Left lung (tissue), 10 donors: Measurements from ENCODE around the gene DAP. TPM values are rescaled to one million over a fixed set of nuclear protein-coding genes. Genes with fewer than 3 reads are reported as not detected.
"Not testable (repeated sequence)": the region's sequence is repeated elsewhere in the genome, so short reads cannot be mapped to it uniquely, and the experiment has no call there.

ENCODE experiments used
- ATAC-seq: fragments of 200-7000 bp; cut with Tn5 transposase; one replicate; pipeline ENCODE4 v1.9.1; 2020; ENCODE audit warnings: moderate library complexity
- DNase-seq, 4 donors: peaks; one replicate each; pipeline ENCODE4 v3.0.0-alpha.2; 2013 to 2020
- H3K27ac ChIP-seq, 2 donors: fragments of 200-600 bp; sonication (generic) in 1 of 2; one replicate each; pipeline versions ENCODE4 v1.5.0 to v1.8.0; 2020 to 2021
- H3K27me3 ChIP-seq, 2 donors: fragments of 200-600 bp; sonication (generic) in 1 of 2; one replicate each; pipeline versions ENCODE4 v1.5.0 to v1.8.0; 2020 to 2021
- H3K36me3 ChIP-seq, 2 donors: fragments of 200-600 bp; sonication (generic) in 1 of 2; one replicate each; pipeline versions ENCODE4 v1.5.0 to v1.8.0; 2020 to 2021
- H3K4me1 ChIP-seq, 2 donors: fragments of 200-600 bp; one replicate each; pipeline ENCODE4 v1.8.0; 2021
- H3K4me3 ChIP-seq, 2 donors: fragments of 200-600 bp; sonication (generic) in 1 of 2; one replicate each; pipeline versions ENCODE4 v1.5.0 to v1.8.0; 2020 to 2021; ENCODE audit warnings: mild to moderate bottlenecking in 1 of 2
- H3K9me3 ChIP-seq, 2 donors: fragments of 200-600 bp; sonication (generic) in 1 of 2; one replicate each; pipeline versions ENCODE4 v1.5.0 to v1.8.0; 2020 to 2021
- CTCF ChIP-seq, 2 donors: fragments of 200-600 bp; sonication (generic) in 1 of 2; IDR thresholded peaks; one replicate each; pipeline versions ENCODE4 v1.5.0 to v1.8.0; 2021; ENCODE audit warnings: antibody characterized with exemption in 2 of 2
- intact Hi-C, 2 donors: fragments of 100-400 bp; cut with DNase I; formaldehyde crosslinking; loops; one replicate each; pipeline versions ENCODE4 v1.11.2 to v1.14.2; 2022
- polyA plus RNA-seq, 6 donors: library from polyadenylated mRNA; unstranded; fragments of 120-200 nt; gene quantifications; one replicate each; pipeline ENCODE4 v1.2.1, GENCODE V29; 2013; ENCODE audit not compliant: insufficient read length in 6 of 6
- total RNA-seq, 2 donors: library from RNA; stranded (reverse); fragmentation: NEBNext Ultra II Directional; extraction: Animal tissue kit (Norgen Biotek cat#: 25700); gene quantifications; one replicate each; pipeline ENCODE4 v1.2.1, GENCODE V29; 2021
- donor health status: DM: no; HTN: yes; CAD: no.
- donor health status: DM: no; HTN: no; CAD: no.

The DAP gene
- total and polyA plus RNA-seq, 8 donors = 78.5 to 125 (median 107) TPM

- Histone ChIP-seq H3K36me3 (no peaks in the 10 kb centered on the region), H3K4me3 (no peak overlapping the region), H3K4me1 (peaks cover 0 to 59% of the 10 kb centered on the region in 2 donors), H3K9me3 (no peaks in the 10 kb centered on the region), H3K27ac (peak overlapping the region in 1 of 2 donors; percentile 67), H3K27me3 (no peaks in the 10 kb centered on the region)
- DNase-seq = peak in 1 of 4 donors; percentile 16
- TF ChIP-seq CTCF (IDR thresholded peaks at IDR 0.05) = no peak
- ATAC-seq = no peak
- intact Hi-C loops = no loop called here
Measured at GRCh38 chr5:10633271-10634049, 127.6 kb downstream of the DAP start.

GRCh38 chr5:10632110-10632761, 128.8 kb downstream of the DAP start:
- no peak overlapping the region for H3K4me3 ChIP-seq
- no peak for ATAC-seq
- peak in 1 of 4 donors; percentile 84 for DNase-seq

GRCh38 chr5:10631316-10631996, 129.6 kb downstream of the DAP start:
- Histone ChIP-seq H3K4me3 (no peak overlapping the region), H3K4me1 (peaks cover 5 to 77% of the 10 kb centered on the region in 2 donors), H3K9me3 (no peaks in the 10 kb centered on the region), H3K27ac (peak overlapping the region in 1 of 2 donors; percentile 67), H3K27me3 (no peaks in the 10 kb centered on the region), H3K36me3 (no peaks in the 10 kb centered on the region)
- no peak for TF ChIP-seq CTCF (IDR thresholded peaks at IDR 0.05)
- ATAC-seq (no peak), DNase-seq (no peak)
- intact Hi-C loops = no loop called here

More at GRCh38 chr5:10632110-10632761, 128.8 kb downstream of the DAP start:
- TF ChIP-seq CTCF (IDR thresholded peaks at IDR 0.05) = no peak
- intact Hi-C loops = no loop called here
- Histone ChIP-seq H3K36me3 (no peaks in the 10 kb centered on the region), H3K27ac (peak overlapping the region in 1 of 2 donors; percentile 67), H3K27me3 (no peaks in the 10 kb centered on the region), H3K4me1 (peaks cover 5 to 70% of the 10 kb centered on the region in 2 donors), H3K9me3 (no peaks in the 10 kb centered on the region)

GRCh38 chr5:10630744-10631143, 130.3 kb downstream of the DAP start:
- H3K27ac ChIP-seq, H3K27me3 ChIP-seq, H3K4me3 ChIP-seq, H3K9me3 ChIP-seq, ATAC-seq, DNase-seq, intact Hi-C loops, H3K36me3 ChIP-seq: not testable (repeated sequence)
- peaks cover 5 to 80% of the 10 kb centered on the region in 2 donors for H3K4me1 ChIP-seq

- ATAC-seq (no peak), DNase-seq (no peak)
- intact Hi-C loops = no loop called here
- H3K4me1 ChIP-seq = peaks cover 5 to 75% of the 10 kb centered on the region in 2 donors
- no peak overlapping the region for H3K27ac ChIP-seq
- no peak for TF ChIP-seq CTCF (IDR thresholded peaks at IDR 0.05)
- no peaks in the 10 kb centered on the region for H3K27me3 ChIP-seq
- no peak overlapping the region for H3K4me3 ChIP-seq
- no peaks in the 10 kb centered on the region for H3K36me3 ChIP-seq
- H3K9me3 ChIP-seq = no peaks in the 10 kb centered on the region
Measured at GRCh38 chr5:10630126-10630525, 130.9 kb downstream of the DAP start.
